ENCODE data around the gene HSPA1A. TPM values are rescaled to one million over a fixed set of nuclear protein-coding genes. Genes with fewer than 3 reads are reported as not detected.
"Not testable (repeated sequence)": the region's sequence is repeated elsewhere in the genome, so short reads cannot be mapped to it uniquely, and the experiment has no call there.

HSPA1A gene
- total RNA-seq, 2 experiments from 2014 or later = 0.22 to 2.2 TPM

DNA sequence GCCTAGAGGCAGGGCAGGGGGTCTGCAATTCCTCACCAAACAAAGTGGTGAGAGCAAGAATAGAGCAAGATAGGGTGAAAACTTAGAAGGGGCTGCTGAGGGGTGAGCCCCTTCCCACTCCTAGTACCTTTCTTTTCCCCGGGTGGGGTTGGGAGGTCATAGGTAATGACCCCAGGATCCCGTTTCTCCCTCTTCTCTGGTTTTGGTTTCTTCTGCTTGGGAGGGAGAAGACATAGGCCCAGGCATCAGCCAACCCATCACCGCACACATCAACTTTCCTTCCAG lies 23.3 kb upstream of the HSPA1A start:
- intact Hi-C loops (cut with micrococcal nuclease; ENCODE audit: unreplicated experiment) = loop anchor here (10.0 kb wide), 1 partner anchor 247 kb away; the partner anchor contains the start of genes ATP6V1G2, DDX39B and NFKBIL1
- ChIA-PET POLR2A (no interaction called here), CTCF (ENCODE audit: unreplicated experiment) (no interaction called here)
- Histone ChIP-seq H3K36me3 (ENCODE audit: insufficient read depth, low read length) (peaks cover 62% of the 10 kb centered on the region), H3K4me2 (ENCODE audit: low read length) (no peak overlapping the region), H4K20me1 (ENCODE audit: insufficient read depth, low read length) (no peaks in the 10 kb centered on the region), H2AFZ (ENCODE audit: low read length) (no peak overlapping the region), H3K9me3 (ENCODE audit: low read length) (no peaks in the 10 kb centered on the region), H3K79me2 (ENCODE audit: insufficient read depth, low read depth, low read length) (peaks cover 40% of the 10 kb centered on the region), H3K4me1 (ENCODE audit: insufficient read depth, low read length, poor library complexity, severe bottlenecking) (peaks cover 60% of the 10 kb centered on the region), H3K27ac (ENCODE audit: low read depth, low read length, poor library complexity, severe bottlenecking) (no peak overlapping the region), H3K4me3 (ENCODE audit: low read depth, low read length, poor library complexity, severe bottlenecking) (no peak overlapping the region), H3K9me2 (ENCODE audit: insufficient read depth, low read length) (no peaks in the 10 kb centered on the region)
- no TSS peak for BruUV-seq (replicated peaks)
- no peak for TF ChIP-seq EZH2phosphoT487 (IDR thresholded peaks at IDR 0.05; ENCODE audit: borderline replicate concordance, low read depth, low read length)
- no peak for TF ChIP-seq CTCF (conservative IDR thresholded peaks at IDR 0.05; ENCODE audit: low read length)
- DNase-seq (ENCODE audit: low spot score) = no peak

DNA sequence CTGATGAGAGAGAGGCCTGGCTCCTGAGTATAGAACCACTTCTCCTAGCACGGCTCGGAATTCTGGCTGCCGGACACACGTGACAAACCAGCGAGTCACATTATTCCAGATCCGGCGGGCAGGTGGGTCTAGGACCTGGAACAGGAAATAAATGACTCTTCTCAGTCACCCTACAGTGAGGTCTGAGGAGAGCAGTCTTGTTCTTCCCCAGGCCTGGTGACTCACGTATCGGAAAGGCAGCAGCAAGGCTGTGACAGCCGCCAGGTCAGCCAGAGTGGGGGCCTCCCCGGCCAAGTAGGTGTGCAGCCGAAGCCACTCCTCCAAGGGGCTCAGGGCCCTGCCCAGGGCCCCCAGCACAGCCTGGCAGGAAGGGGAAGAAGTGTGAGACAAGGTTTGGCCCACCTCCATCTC lies 22.6 kb upstream of the HSPA1A start:
- Histone ChIP-seq H3K9me2 (ENCODE audit: insufficient read depth, low read length) (no peaks in the 10 kb centered on the region), H4K20me1 (ENCODE audit: insufficient read depth, low read length) (no peaks in the 10 kb centered on the region), H3K4me2 (ENCODE audit: low read length) (no peak overlapping the region), H3K4me3 (ENCODE audit: low read depth, low read length, poor library complexity, severe bottlenecking) (no peak overlapping the region), H3K4me1 (ENCODE audit: insufficient read depth, low read length, poor library complexity, severe bottlenecking) (peaks cover 68% of the 10 kb centered on the region), H3K9me3 (ENCODE audit: low read length) (no peaks in the 10 kb centered on the region), H3K27ac (ENCODE audit: low read depth, low read length, poor library complexity, severe bottlenecking) (no peak overlapping the region), H2AFZ (ENCODE audit: low read length) (no peak overlapping the region), H3K36me3 (ENCODE audit: insufficient read depth, low read length) (peaks cover 60% of the 10 kb centered on the region), H3K79me2 (ENCODE audit: insufficient read depth, low read depth, low read length) (peaks cover 40% of the 10 kb centered on the region)
- intact Hi-C loops (cut with micrococcal nuclease; ENCODE audit: unreplicated experiment) = loop anchor here (10.0 kb wide), 1 partner anchor 248 kb away; the partner anchor contains the start of genes ATP6V1G2, DDX39B and NFKBIL1
- DNase-seq (ENCODE audit: low spot score) = no peak
- POLR2A ChIA-PET = no interaction called here
- CTCF ChIA-PET (ENCODE audit: unreplicated experiment) = no interaction called here
- TF ChIP-seq EZH2phosphoT487 (IDR thresholded peaks at IDR 0.05; ENCODE audit: borderline replicate concordance, low read depth, low read length) = no peak
- TF ChIP-seq CTCF (conservative IDR thresholded peaks at IDR 0.05; ENCODE audit: low read length) = no peak
- BruUV-seq (replicated peaks) = no TSS peak

GRCh38 chr6:31793927-31794245 lies 21.5 kb upstream of the HSPA1A start:
- CTCF ChIA-PET (ENCODE audit: unreplicated experiment); H3K9me2 ChIP-seq (ENCODE audit: insufficient read depth, low read length); H3K9me3 ChIP-seq (ENCODE audit: low read length); H2AFZ ChIP-seq (ENCODE audit: low read length); H4K20me1 ChIP-seq (ENCODE audit: insufficient read depth, low read length); DNase-seq (ENCODE audit: low spot score); BruUV-seq (replicated peaks): not testable (repeated sequence)
- Histone ChIP-seq H3K4me3 (ENCODE audit: low read depth, low read length, poor library complexity, severe bottlenecking) (peak overlapping the region; percentile 90), H3K4me1 (ENCODE audit: insufficient read depth, low read length, poor library complexity, severe bottlenecking) (peaks cover 67% of the 10 kb centered on the region), H3K4me2 (ENCODE audit: low read length) (peak overlapping the region; percentile 90), H3K79me2 (ENCODE audit: insufficient read depth, low read depth, low read length) (peaks cover 36% of the 10 kb centered on the region), H3K27ac (ENCODE audit: low read depth, low read length, poor library complexity, severe bottlenecking) (peak overlapping the region; percentile 47), H3K36me3 (ENCODE audit: insufficient read depth, low read length) (peaks cover 52% of the 10 kb centered on the region)
- intact Hi-C loops (cut with micrococcal nuclease; ENCODE audit: unreplicated experiment) = loop anchor here (2.0 to 10.0 kb wide), 2 partner anchors 69 to 249 kb away; partner anchors contain the start of genes ATP6V1G2, DDX39B, NEU1 and NFKBIL1
- POLR2A ChIA-PET = interaction anchor here (0.6 kb wide), 1 partner anchor 81 kb away, joined by 3 read pairs; no protein-coding TSS in a partner anchor

All from OCI-LY7 (cell line).